ENCODE data around the gene GRM7. TPM values are rescaled to one million over a fixed set of nuclear protein-coding genes. Genes with fewer than 3 reads are reported as not detected.

GRM7 gene
- total RNA-seq, 1 experiment from 2014 or later, result not detected

DNA sequence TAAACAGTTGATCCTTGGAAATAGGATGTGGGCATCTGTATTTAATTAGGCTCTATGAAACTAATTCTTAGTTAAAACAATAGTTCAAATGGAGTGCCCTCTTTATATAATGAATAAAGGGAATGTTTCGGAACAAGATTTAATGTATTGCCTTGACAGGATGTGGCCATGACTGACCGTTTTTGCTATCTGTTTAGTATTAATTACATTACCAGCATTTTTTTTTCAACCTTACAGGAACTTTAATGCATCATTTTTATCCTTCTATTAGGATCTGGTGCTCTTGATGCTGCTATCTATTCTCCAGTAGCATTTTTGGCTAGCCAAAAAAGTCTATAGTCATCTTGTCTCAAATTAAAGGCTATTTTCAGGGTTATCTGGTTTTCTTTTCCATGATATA, 340.9 kb downstream of the GRM7 start:
- TF ChIP-seq EZH2phosphoT487 (IDR thresholded peaks at IDR 0.05; ENCODE audit: borderline replicate concordance, low read length) (no peak), CTCF (conservative IDR thresholded peaks at IDR 0.05; ENCODE audit: low read depth, low read length) (no peak), EZH2 (IDR thresholded peaks at IDR 0.05; ENCODE audit: low read length, unreplicated experiment) (no peak)
- CTCF ChIA-PET, result no interaction called here
- Histone ChIP-seq H3K27me3 (ENCODE audit: low read length) (no peaks in the 10 kb centered on the region), H3K36me3 (ENCODE audit: low read depth, low read length) (no peaks in the 10 kb centered on the region), H3K4me1 (ENCODE audit: insufficient read depth, low read length) (no peaks in the 10 kb centered on the region), H3K9me3 (ENCODE audit: low read length) (peaks cover 53% of the 10 kb centered on the region), H3K9me2 (replicated peaks; ENCODE audit: low read length) (no peaks in the 10 kb centered on the region), H4K20me1 (ENCODE audit: low read length) (no peaks in the 10 kb centered on the region), H3K4me3 (ENCODE audit: low read length) (no peak overlapping the region), H3K9ac (ENCODE audit: low read length) (no peak overlapping the region), H3K4me2 (ENCODE audit: low read length) (no peak overlapping the region), H2AFZ (ENCODE audit: low read length) (no peak overlapping the region), H3K79me2 (ENCODE audit: low read length) (no peaks in the 10 kb centered on the region), H3K27ac (ENCODE audit: low read length) (no peak overlapping the region), H3F3A (ENCODE audit: low read length, unreplicated experiment) (no peaks in the 10 kb centered on the region)
- POLR2A ChIA-PET (ENCODE audit: unreplicated experiment), result no interaction called here
- DNase-seq, result no peak
- ATAC-seq, result no peak
- BruUV-seq (replicated peaks), result no TSS peak
- intact Hi-C loops (cut with micrococcal nuclease), result no loop called here

GRCh38 chr3:7203969-7204847, 343.3 kb downstream of the GRM7 start:
- DNase-seq, result no peak
- TF ChIP-seq EZH2phosphoT487 (IDR thresholded peaks at IDR 0.05; ENCODE audit: borderline replicate concordance, low read length) (no peak), EZH2 (IDR thresholded peaks at IDR 0.05; ENCODE audit: low read length, unreplicated experiment) (no peak)
- H2AFZ ChIP-seq (ENCODE audit: low read length), result no peak overlapping the region
- H3K4me3 ChIP-seq (ENCODE audit: low read length), result no peak overlapping the region
- no peak overlapping the region for H3K4me2 ChIP-seq (ENCODE audit: low read length)
- H3K27me3 ChIP-seq (ENCODE audit: low read length), result no peaks in the 10 kb centered on the region
- intact Hi-C loops (cut with micrococcal nuclease), result no loop called here
- no peaks in the 10 kb centered on the region for H3K4me1 ChIP-seq (ENCODE audit: insufficient read depth, low read length)
- no peak overlapping the region for H3K27ac ChIP-seq (ENCODE audit: low read length)
- peaks cover 48% of the 10 kb centered on the region for H3K9me3 ChIP-seq (ENCODE audit: low read length)
- BruUV-seq (replicated peaks), result no TSS peak
- no peaks in the 10 kb centered on the region for H3F3A ChIP-seq (ENCODE audit: low read length, unreplicated experiment)
- POLR2A ChIA-PET (ENCODE audit: unreplicated experiment), result no interaction called here
- H3K36me3 ChIP-seq (ENCODE audit: low read depth, low read length), result no peaks in the 10 kb centered on the region
- H3K79me2 ChIP-seq (ENCODE audit: low read length), result no peaks in the 10 kb centered on the region
- CTCF ChIA-PET, result no interaction called here
- no peak for ATAC-seq
- H3K9ac ChIP-seq (ENCODE audit: low read length), result no peak overlapping the region
- H4K20me1 ChIP-seq (ENCODE audit: low read length), result no peaks in the 10 kb centered on the region
- no peaks in the 10 kb centered on the region for H3K9me2 ChIP-seq (replicated peaks; ENCODE audit: low read length)

GRCh38 chr3:7204848-7205156, 343.9 kb downstream of the GRM7 start:
- POLR2A ChIA-PET (ENCODE audit: unreplicated experiment), result no interaction called here
- Histone ChIP-seq H3K4me1 (ENCODE audit: insufficient read depth, low read length) (no peaks in the 10 kb centered on the region), H3K27me3 (ENCODE audit: low read length) (no peaks in the 10 kb centered on the region), H3K4me3 (ENCODE audit: low read length) (no peak overlapping the region), H2AFZ (ENCODE audit: low read length) (no peak overlapping the region), H3K9me2 (replicated peaks; ENCODE audit: low read length) (no peaks in the 10 kb centered on the region), H3K27ac (ENCODE audit: low read length) (no peak overlapping the region), H3K4me2 (ENCODE audit: low read length) (no peak overlapping the region), H3K36me3 (ENCODE audit: low read depth, low read length) (no peaks in the 10 kb centered on the region), H4K20me1 (ENCODE audit: low read length) (no peaks in the 10 kb centered on the region), H3K9me3 (ENCODE audit: low read length) (peaks cover 44% of the 10 kb centered on the region), H3K79me2 (ENCODE audit: low read length) (no peaks in the 10 kb centered on the region), H3F3A (ENCODE audit: low read length, unreplicated experiment) (no peaks in the 10 kb centered on the region), H3K9ac (ENCODE audit: low read length) (no peak overlapping the region)
- DNase-seq (no peak), ATAC-seq (no peak)
- no TSS peak for BruUV-seq (replicated peaks)
- CTCF ChIA-PET, result no interaction called here
- intact Hi-C loops (cut with micrococcal nuclease), result no loop called here
- TF ChIP-seq EZH2phosphoT487 (IDR thresholded peaks at IDR 0.05; ENCODE audit: borderline replicate concordance, low read length) (no peak), EZH2 (IDR thresholded peaks at IDR 0.05; ENCODE audit: low read length, unreplicated experiment) (no peak), CTCF (conservative IDR thresholded peaks at IDR 0.05; ENCODE audit: low read depth, low read length) (no peak)

All from PC-3 (cell line).